HL-60 (cell line): Measurements from ENCODE around the gene PMS2.

Experiments
- CTCF ChIP-seq: IDR thresholded peaks from one replicate; pipeline ENCODE4 v1.5.1; 2011; ENCODE audit warnings: low read length, control low read depth, inconsistent platforms; ENCODE audit not compliant: insufficient read depth
- GABPA ChIP-seq: IDR thresholded peaks from 2 replicates; pipeline ENCODE4 v1.6.1; 2012; ENCODE audit warnings: low read depth
- POLR2AphosphoS5 ChIP-seq: IDR thresholded peaks from 2 replicates; pipeline ENCODE4 v1.6.1; 2012; ENCODE audit warnings: low read depth
- REST ChIP-seq: IDR thresholded peaks from 2 replicates; pipeline ENCODE4 v1.6.1; 2012; ENCODE audit warnings: low read depth; ENCODE audit not compliant: insufficient replicate concordance
- SPI1 ChIP-seq: IDR thresholded peaks from 2 replicates; pipeline ENCODE4 v1.6.1; 2012; ENCODE audit warnings: low read depth, mild to moderate bottlenecking, borderline replicate concordance

GRCh38 chr7:6022707-6023106 is 13.9 kb upstream of the PMS2 start:
- no peak for TF ChIP-seq CTCF
- TF ChIP-seq POLR2AphosphoS5 = no peak
- no peak for TF ChIP-seq REST
- TF ChIP-seq GABPA = no peak
- no peak for TF ChIP-seq SPI1
